GM19452 (cell line): ENCODE data around the gene FBXW4.
"Not testable (repeated sequence)": the region's sequence is repeated elsewhere in the genome, so short reads cannot be mapped to it uniquely, and the experiment has no call there.

Experiments used
- ATAC-seq: cut with Tn5 transposase; IDR thresholded peaks from one replicate; pipeline ENCODE4 v1.9.1; 2021; ENCODE audit not compliant: unreplicated experiment

The FBXW4 gene

GRCh38 chr10:101658975-101659374 is 36.0 kb downstream of the FBXW4 start:
- ATAC-seq = no peak

GRCh38 chr10:101656890-101657289 is 38.1 kb downstream of the FBXW4 start:
- no peak for ATAC-seq

- no peak for ATAC-seq
These were observed 39.4 kb downstream of the FBXW4 start for GRCh38 chr10:101655570-101655969.

- no peak for ATAC-seq
These were observed 41.4 kb downstream of the FBXW4 start for GRCh38 chr10:101653536-101653935.

GRCh38 chr10:101651336-101651735 is 43.6 kb downstream of the FBXW4 start:
- no peak for ATAC-seq

GRCh38 chr10:101650863-101651262 is 44.1 kb downstream of the FBXW4 start:
- no peak for ATAC-seq

- ATAC-seq = no peak
These were observed 45.4 kb downstream of the FBXW4 start for GRCh38 chr10:101649525-101650085.

- no peak for ATAC-seq
These were observed 47.7 kb downstream of the FBXW4 start for GRCh38 chr10:101647255-101647654.

GRCh38 chr10:101646364-101646763 is 48.6 kb downstream of the FBXW4 start:
- no peak for ATAC-seq

- no peak for ATAC-seq
These were observed 49.3 kb downstream of the FBXW4 start for GRCh38 chr10:101645659-101646058.

- ATAC-seq = no peak
These were observed 51.0 kb downstream of the FBXW4 start for GRCh38 chr10:101644002-101644401.

GRCh38 chr10:101643546-101643945 is 51.4 kb downstream of the FBXW4 start:
- no peak for ATAC-seq

- ATAC-seq = no peak
These were observed 55.6 kb downstream of the FBXW4 start for GRCh38 chr10:101639141-101639900.

GRCh38 chr10:101633510-101633909 is 61.5 kb downstream of the FBXW4 start:
- not testable (repeated sequence) for ATAC-seq

GRCh38 chr10:101631821-101632475 is 63.0 kb downstream of the FBXW4 start:
- ATAC-seq = no peak

GRCh38 chr10:101630633-101630920 is 64.4 kb downstream of the FBXW4 start:
- ATAC-seq = no peak

- ATAC-seq = no peak
These were observed 64.9 kb downstream of the FBXW4 start for GRCh38 chr10:101629837-101630632.

- no peak for ATAC-seq
These were observed 69.1 kb downstream of the FBXW4 start for GRCh38 chr10:101625821-101626412.

- no peak for ATAC-seq
These were observed 70.4 kb downstream of the FBXW4 start for GRCh38 chr10:101624526-101625102.

- ATAC-seq = no peak
These were observed 71.4 kb downstream of the FBXW4 start for GRCh38 chr10:101623528-101623927.

- no peak for ATAC-seq
These were observed 75.0 kb downstream of the FBXW4 start for GRCh38 chr10:101619983-101620382.
